Ovary (tissue), 9 donors: ENCODE results near the gene DNAJA3. TPM values are rescaled to one million over a fixed set of nuclear protein-coding genes. Genes with fewer than 3 reads are reported as not detected.
A peak's percentile ranks its signal among the peaks of the same experiment; 100 is the strongest.
"Not testable (repeated sequence)": the region's sequence is repeated elsewhere in the genome, so short reads cannot be mapped to it uniquely, and the experiment has no call there.

Experiments
- DNase-seq, 5 donors: peaks; one replicate each; pipeline ENCODE4 v3.0.0-alpha.2; 2019 to 2020
- H3K27ac ChIP-seq, 2 donors: fragments of 200-600 bp; one replicate each; pipeline versions ENCODE4 v1.5.1 to v1.8.0; 2019 to 2022
- H3K27me3 ChIP-seq: fragments of 200-600 bp; one replicate; pipeline ENCODE4 v1.8.0; 2022
- H3K36me3 ChIP-seq: fragments of 200-600 bp; sonication (generic); one replicate; pipeline ENCODE4 v1.5.1; 2019
- H3K4me1 ChIP-seq: one replicate; pipeline ENCODE4 v1.8.1; 2013; ENCODE audit warnings: mild to moderate bottlenecking, moderate library complexity; ENCODE audit not compliant: insufficient read depth
- H3K4me3 ChIP-seq: fragments of 200-600 bp; sonication (generic); one replicate; pipeline ENCODE4 v1.5.1; 2017
- H3K9me3 ChIP-seq, 2 donors: fragments of 200-600 bp in 1 of 2; sonication (generic) in 1 of 2; one replicate each; pipeline versions ENCODE4 v1.5.1 to v1.8.1; 2013 to 2019; ENCODE audit warnings: mild to moderate bottlenecking in 1 of 2, moderate library complexity in 1 of 2
- CTCF ChIP-seq, 3 donors: fragments of 450-650 bp in 2 of 3; fragments of 200-600 bp in 1 of 3; IDR thresholded peaks; one replicate each; pipeline versions ENCODE4 v1.5.1 to v1.8.0; 2016 to 2022; ENCODE audit warnings: antibody characterized with exemption in 3 of 3, mild to moderate bottlenecking in 1 of 3
- EP300 ChIP-seq: sonication (generic); formaldehyde crosslinking; IDR thresholded peaks from one replicate; pipeline ENCODE4 v1.6.1; 2017; ENCODE audit warnings: antibody characterized with exemption
- POLR2A ChIP-seq: fragments of 450-650 bp; IDR thresholded peaks from one replicate; pipeline ENCODE4 v1.6.1; 2017; ENCODE audit warnings: antibody characterized with exemption, mild to moderate bottlenecking, moderate library complexity
- WGBS, 3 donors: extraction: QIAGEN DNeasy Blood & Tissue Kit in 1 of 3; methylation state at CpG; one replicate each; pipeline versions ENCODE4 v1.1.5 to v1.1.7; 2013 to 2017; 5-methylcytosine and 5-hydroxymethylcytosine counted together
- intact Hi-C, 4 donors: fragments of 100-400 bp; cut with DNase I; formaldehyde crosslinking; loops; one replicate each; pipeline versions ENCODE4 v1.11.0 to v1.15.1; 2022 to 2023
- polyA plus RNA-seq, 2 donors: library from polyadenylated mRNA; stranded (reverse); fragments of 200-250 nt in 1 of 2; fragments of 350-450 nt in 1 of 2; fragmentation: Illumina TruSeq in 1 of 2; extraction: RNeasy Lipid Tissue Mini Kit (QIAGEN cat#74804) in 1 of 2; gene quantifications; one replicate each; pipeline ENCODE4 v1.2.3, GENCODE V29; 2013 to 2014
- total RNA-seq, 7 donors: library from RNA; depleted of rRNA in 2 of 7; stranded (reverse); fragments of >200 nt in 2 of 7; fragmentation: NEBNext Ultra II Directional in 3 of 7; extraction: Animal tissue kit (Norgen Biotek cat#: 25700) in 3 of 7; gene quantifications; one replicate each; pipeline versions ENCODE4 v1.1.0 to v1.2.4, GENCODE V29; 2016 to 2023
- donor health status: DM: no; HTN: no; CAD: no; lungs with moderate emphysema.
- donor health status: DM: no; HTN: no; CAD: no.
- donor health status: Bipolar disorder and iron deficiency.
- donor health status: DM: yes; HTN: yes; CAD: no.
- donor health status: DM: no; HTN: no; CAD: no.
- donor health status: DM: yes; HTN: yes; CAD: no.

The DNAJA3 gene
- total and polyA plus RNA-seq, 9 donors = 26.4 to 47.0 (median 35.2) TPM

GRCh38 chr16:4392382-4393239, 33.1 kb upstream of the DNAJA3 start:
- Histone ChIP-seq H3K27ac (peak overlapping the region; percentile 23 to 62), H3K27me3 (no peaks in the 10 kb centered on the region), H3K36me3 (no peaks in the 10 kb centered on the region), H3K9me3 (no peaks in the 10 kb centered on the region), H3K4me1 (peaks cover 12% of the 10 kb centered on the region), H3K4me3 (no peak overlapping the region)
- peak; percentile 77 to 89 (median 84) for DNase-seq
- intact Hi-C loops = loop anchor here in 1 of 4 donors (5.0 kb wide), 1 partner anchor 180 kb away; no protein-coding TSS in a partner anchor
- TF ChIP-seq POLR2A (no peak), EP300 (no peak), CTCF (IDR thresholded peaks at IDR 0.05) (no peak)
- WGBS, 3 donors = 19 to 21% (median 20%) methylated on average over 27 of the region's 27 CpGs

- H3K4me3 ChIP-seq = no peak overlapping the region
- peaks cover 12% of the 10 kb centered on the region for H3K4me1 ChIP-seq
- H3K27ac ChIP-seq = peak overlapping the region; percentile 23 to 62
- no peaks in the 10 kb centered on the region for H3K9me3 ChIP-seq
- no peak for DNase-seq
- TF ChIP-seq EP300 (no peak), POLR2A (no peak), CTCF (IDR thresholded peaks at IDR 0.05) (no peak)
- 38 to 47% (median 42%) methylated on average over 3 to 6 of the region's 6 CpGs for WGBS, 3 donors
- H3K27me3 ChIP-seq = no peaks in the 10 kb centered on the region
- no peaks in the 10 kb centered on the region for H3K36me3 ChIP-seq
- intact Hi-C loops = loop anchor here in 1 of 4 donors (5.0 kb wide), 1 partner anchor 181 kb away; no protein-coding TSS in a partner anchor
Observed at GRCh38 chr16:4393240-4393600, 32.4 kb upstream of the DNAJA3 start.

- intact Hi-C loops = loop anchor here in 1 of 4 donors (5.0 kb wide), 1 partner anchor 182 kb away; no protein-coding TSS in a partner anchor
- not testable (repeated sequence) for H3K36me3 ChIP-seq, H3K9me3 ChIP-seq, H3K4me3 ChIP-seq, DNase-seq, H3K27me3 ChIP-seq, H3K27ac ChIP-seq
- WGBS, 3 donors = 94 to 96% (median 95%) methylated on average over 15 of the region's 15 CpGs
- H3K4me1 ChIP-seq = peaks cover 12% of the 10 kb centered on the region
Observed at GRCh38 chr16:4393850-4394249, 31.8 kb upstream of the DNAJA3 start.

GRCh38 chr16:4395055-4395726, 30.5 kb upstream of the DNAJA3 start:
- intact Hi-C loops = no loop called here

More at GRCh38 chr16:4395055-4395726, 30.5 kb upstream of the DNAJA3 start:
- DNase-seq = peak in 1 of 5 donors; percentile 14
- no peak for TF ChIP-seq CTCF (IDR thresholded peaks at IDR 0.05)
- no peak for TF ChIP-seq EP300
- TF ChIP-seq POLR2A = no peak
- Histone ChIP-seq H3K36me3 (no peaks in the 10 kb centered on the region), H3K9me3 (no peaks in the 10 kb centered on the region), H3K27me3 (no peaks in the 10 kb centered on the region), H3K4me1 (peaks cover 9% of the 10 kb centered on the region), H3K27ac (no peak overlapping the region), H3K4me3 (no peak overlapping the region)
- WGBS, 3 donors = 74 to 78% (median 76%) methylated on average over 9 of the region's 9 CpGs
